Neural cell (in vitro differentiated cells): Measurements from ENCODE around the gene CRACDL. TPM values are rescaled to one million over a fixed set of nuclear protein-coding genes. Genes with fewer than 3 reads are reported as not detected.

Experiments used
- H2AFZ ChIP-seq: fragments of 200-600, 300-800 bp; sonication (generic), shearing (Covaris generic); 2 replicates; pipeline ENCODE4 v1.6.0; 2014; ENCODE audit warnings: low read depth, mild to moderate bottlenecking, antibody characterized with exemption, low read length, moderate library complexity
- H3F3A ChIP-seq: fragments of 200-600 bp; shearing (Covaris generic); 2 replicates; pipeline ENCODE4 v1.6.1; 2016; ENCODE audit warnings: mild to moderate bottlenecking, moderate library complexity, mixed read lengths, antibody characterized with exemption, low read length; ENCODE audit not compliant: insufficient read depth, poor library complexity, severe bottlenecking
- H3K27ac ChIP-seq: fragments of 200-600, 300-800 bp; sonication (generic), shearing (Covaris generic); 2 replicates; pipeline ENCODE4 v1.5.1; 2014; ENCODE audit warnings: mild to moderate bottlenecking, low read length, moderate library complexity
- H3K27me3 ChIP-seq: fragments of 300-800, 200-600 bp; sonication (generic), shearing (Covaris generic); 2 replicates; pipeline ENCODE4 v1.6.0; 2014; ENCODE audit warnings: mild to moderate bottlenecking, low read depth, low read length, moderate library complexity; ENCODE audit not compliant: insufficient read depth
- H3K36me3 ChIP-seq: fragments of 300-800, 200-600 bp; sonication (generic), shearing (Covaris generic); 2 replicates; pipeline ENCODE4 v1.5.1; 2014; ENCODE audit warnings: mild to moderate bottlenecking, antibody characterized with exemption, low read length, moderate library complexity; ENCODE audit not compliant: insufficient read depth
- H3K4me2 ChIP-seq: fragments of 300-800, 200-600 bp; sonication (generic), shearing (Covaris generic); 2 replicates; pipeline ENCODE4 v1.6.0; 2014; ENCODE audit warnings: mild to moderate bottlenecking, low read length
- H3K4me3 ChIP-seq: fragments of 300-800, 200-600 bp; sonication (generic), shearing (Covaris generic); 2 replicates; pipeline ENCODE4 v1.5.1; 2014; ENCODE audit warnings: mild to moderate bottlenecking, low read length, moderate library complexity
- H3K79me2 ChIP-seq: fragments of 200-600 bp; shearing (Covaris generic); replicated peaks from 2 replicates; pipeline ENCODE4 v1.6.0; 2014; ENCODE audit warnings: mild to moderate bottlenecking, low read length, moderate library complexity; ENCODE audit not compliant: insufficient read depth
- H3K9ac ChIP-seq: fragments of 300-800, 200-600 bp; sonication (generic), shearing (Covaris generic); 2 replicates; pipeline ENCODE4 v1.6.1; 2016; ENCODE audit warnings: mild to moderate bottlenecking, low read length, mixed read lengths
- H3K9me2 ChIP-seq: fragments of 200-600 bp; shearing (Covaris generic); 2 replicates; pipeline ENCODE4 v1.6.1; 2016; ENCODE audit warnings: mild to moderate bottlenecking, low read length, mixed read lengths; ENCODE audit not compliant: insufficient read depth
- H3K9me3 ChIP-seq: fragments of 200-600, 300-800 bp; sonication (generic), shearing (Covaris generic); 2 replicates; pipeline ENCODE4 v1.6.1; 2016; ENCODE audit warnings: mild to moderate bottlenecking, mixed run types, low read length, moderate library complexity, mixed read lengths
- H4K20me1 ChIP-seq: fragments of 200-600 bp; shearing (Covaris generic); 2 replicates; pipeline ENCODE4 v1.6.1; 2016; ENCODE audit warnings: mild to moderate bottlenecking, mixed run types; ENCODE audit not compliant: insufficient read depth
- CTCF ChIP-seq: fragments of 450-650 bp; IDR thresholded peaks from 2 replicates; pipeline ENCODE4 v1.5.1; 2014; ENCODE audit warnings: antibody characterized with exemption, mild to moderate bottlenecking, moderate library complexity; ENCODE audit not compliant: poor library complexity, severe bottlenecking
- EP300 ChIP-seq: fragments of 450-650 bp; conservative IDR thresholded peaks from 2 replicates; pipeline ENCODE4 v1.6.1; 2014; ENCODE audit warnings: antibody characterized with exemption, mild to moderate bottlenecking, moderate library complexity; ENCODE audit not compliant: poor library complexity, severe bottlenecking
- EZH2 ChIP-seq: fragments of 200-600, 300-800 bp; shearing (Covaris generic), sonication (generic); IDR thresholded peaks from 2 replicates; pipeline ENCODE4 v1.6.1; 2014; ENCODE audit warnings: antibody characterized with exemption, low read length, borderline replicate concordance, mild to moderate bottlenecking; ENCODE audit not compliant: insufficient read depth, poor library complexity, severe bottlenecking
- MXI1 ChIP-seq: fragments of 450-650 bp; conservative IDR thresholded peaks from 2 replicates; pipeline ENCODE4 v1.6.1; 2014; ENCODE audit warnings: antibody characterized with exemption, mild to moderate bottlenecking; ENCODE audit not compliant: poor library complexity, severe bottlenecking
- POLR2AphosphoS5 ChIP-seq: IDR thresholded peaks from 2 replicates; pipeline ENCODE4 v1.6.1; 2012
- RAD21 ChIP-seq: fragments of 450-650 bp; conservative IDR thresholded peaks from 2 replicates; pipeline ENCODE4 v1.6.1; 2014; ENCODE audit warnings: antibody characterized with exemption, mild to moderate bottlenecking, moderate library complexity
- REST ChIP-seq: IDR thresholded peaks from 2 replicates; pipeline ENCODE4 v1.6.1; 2012; ENCODE audit warnings: borderline replicate concordance
- SMC3 ChIP-seq: fragments of 450-650 bp; conservative IDR thresholded peaks from 2 replicates; pipeline ENCODE4 v1.6.1; 2014; ENCODE audit warnings: antibody characterized with exemption, mild to moderate bottlenecking, moderate library complexity; ENCODE audit not compliant: poor library complexity
- TAF1 ChIP-seq: IDR thresholded peaks from 2 replicates; pipeline ENCODE4 v1.6.1; 2012; ENCODE audit warnings: low read depth
- polyA plus RNA-seq: library from polyadenylated mRNA; depleted of rRNA; stranded (reverse); fragments of >200 nt; gene quantifications from 2 replicates; pipeline ENCODE4 v1.2.3, GENCODE V29; 2014

CRACDL gene
- polyA plus RNA-seq, 1 donor from 2014 or later, result 0.85 TPM

DNA sequence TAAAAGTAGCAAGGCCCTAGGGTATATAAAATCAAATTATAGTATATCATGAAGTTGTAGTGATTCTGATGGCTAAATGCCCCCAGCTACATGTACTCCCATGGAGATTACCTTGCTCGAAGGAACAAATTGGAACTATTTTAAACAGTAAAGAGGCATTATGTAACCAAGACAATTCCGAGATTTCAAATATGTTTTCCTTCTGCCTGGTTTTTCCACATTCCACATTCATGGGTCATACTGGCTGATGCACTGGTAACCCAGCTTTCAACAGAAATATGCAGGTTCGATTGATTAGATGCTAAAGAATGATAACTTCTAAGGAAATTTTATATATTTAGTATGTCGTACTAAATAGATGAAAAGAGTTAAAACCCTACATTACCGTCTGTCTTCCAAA, 142.8 kb downstream of the CRACDL start:
- Histone ChIP-seq H3K79me2 (no peaks in the 10 kb centered on the region), H3K27me3 (no peaks in the 10 kb centered on the region), H3K9me2 (no peaks in the 10 kb centered on the region), H4K20me1 (no peaks in the 10 kb centered on the region), H3F3A (no peaks in the 10 kb centered on the region), H3K4me3 (no peak overlapping the region), H2AFZ (no peak overlapping the region), H3K9ac (no peak overlapping the region), H3K4me2 (no peak overlapping the region), H3K9me3 (no peaks in the 10 kb centered on the region), H3K36me3 (no peaks in the 10 kb centered on the region), H3K27ac (no peak overlapping the region)
- TF ChIP-seq POLR2AphosphoS5 (no peak), MXI1 (no peak), EZH2 (no peak), CTCF (no peak), RAD21 (no peak), SMC3 (no peak), REST (no peak), EP300 (no peak), TAF1 (no peak)

GRCh38 chr2:98790221-98790620, 145.8 kb downstream of the CRACDL start:
- no peak for TF ChIP-seq CTCF
- TF ChIP-seq REST, result no peak
- TF ChIP-seq MXI1, result no peak
- TF ChIP-seq POLR2AphosphoS5, result no peak
- no peak for TF ChIP-seq EP300
- no peak for TF ChIP-seq SMC3
- TF ChIP-seq RAD21, result no peak

More at GRCh38 chr2:98790221-98790620, 145.8 kb downstream of the CRACDL start:
- H3K36me3 ChIP-seq, result no peaks in the 10 kb centered on the region
- H3K9ac ChIP-seq, result no peak overlapping the region
- H3K4me3 ChIP-seq, result no peak overlapping the region
- no peaks in the 10 kb centered on the region for H3K27me3 ChIP-seq
- no peaks in the 10 kb centered on the region for H4K20me1 ChIP-seq
- H3K9me2 ChIP-seq, result no peaks in the 10 kb centered on the region
- H2AFZ ChIP-seq, result no peak overlapping the region
- no peaks in the 10 kb centered on the region for H3F3A ChIP-seq
- no peak overlapping the region for H3K4me2 ChIP-seq
- no peak overlapping the region for H3K27ac ChIP-seq
- H3K79me2 ChIP-seq, result no peaks in the 10 kb centered on the region
- no peaks in the 10 kb centered on the region for H3K9me3 ChIP-seq
